ENCODE results near the gene METAP1D. TPM values are rescaled to one million over a fixed set of nuclear protein-coding genes. Genes with fewer than 3 reads are reported as not detected.
"Not testable (repeated sequence)": the region's sequence is repeated elsewhere in the genome, so short reads cannot be mapped to it uniquely, and the experiment has no call there.

METAP1D gene
- total RNA-seq, 1 donor from 2014 or later: 4.6 TPM

- Mint-ChIP-seq H3K4me3 (ENCODE audit: unreplicated experiment) (no peak overlapping the region), H3K4me1 (ENCODE audit: low read depth) (peaks cover 34% of the 10 kb centered on the region), H3K27me3 (ENCODE audit: low read depth) (no peaks in the 10 kb centered on the region), H3K9me3 (ENCODE audit: low read depth) (no peaks in the 10 kb centered on the region), H3K36me3 (ENCODE audit: low read depth) (no peaks in the 10 kb centered on the region), H3K27ac (ENCODE audit: unreplicated experiment) (no peak overlapping the region)
- DNase-seq (ENCODE audit: low spot score): no peak
- no peak for TF ChIP-seq CTCF (IDR thresholded peaks at IDR 0.05)
Observed at GRCh38 chr2:172053486-172053885, 53.7 kb downstream of the METAP1D start.

GRCh38 chr2:172056293-172056692 lies 56.5 kb downstream of the METAP1D start:
- Mint-ChIP-seq H3K4me3 (ENCODE audit: unreplicated experiment) (no peak overlapping the region), H3K27ac (ENCODE audit: unreplicated experiment) (no peak overlapping the region), H3K9me3 (ENCODE audit: low read depth) (no peaks in the 10 kb centered on the region), H3K4me1 (ENCODE audit: low read depth) (peaks cover 23% of the 10 kb centered on the region), H3K27me3 (ENCODE audit: low read depth) (no peaks in the 10 kb centered on the region), H3K36me3 (ENCODE audit: low read depth) (no peaks in the 10 kb centered on the region)
- no peak for TF ChIP-seq CTCF (IDR thresholded peaks at IDR 0.05)
- DNase-seq (ENCODE audit: low spot score): no peak

GRCh38 chr2:172058660-172059059 lies 58.9 kb downstream of the METAP1D start:
- TF ChIP-seq CTCF (IDR thresholded peaks at IDR 0.05): no peak
- no peaks in the 10 kb centered on the region for H3K36me3 Mint-ChIP-seq (ENCODE audit: low read depth)
- H3K27ac Mint-ChIP-seq (ENCODE audit: unreplicated experiment): no peak overlapping the region
- H3K9me3 Mint-ChIP-seq (ENCODE audit: low read depth): no peaks in the 10 kb centered on the region
- H3K4me1 Mint-ChIP-seq (ENCODE audit: low read depth): peaks cover 2% of the 10 kb centered on the region
- DNase-seq (ENCODE audit: low spot score): no peak
- peaks cover 2% of the 10 kb centered on the region for H3K27me3 Mint-ChIP-seq (ENCODE audit: low read depth)
- H3K4me3 Mint-ChIP-seq (ENCODE audit: unreplicated experiment): no peak overlapping the region

- not testable (repeated sequence) for H3K27me3 Mint-ChIP-seq (ENCODE audit: low read depth)
Observed at GRCh38 chr2:172060118-172060517, 60.4 kb downstream of the METAP1D start.

GRCh38 chr2:172062402-172063004 lies 62.8 kb downstream of the METAP1D start:
- Mint-ChIP-seq H3K27ac (ENCODE audit: unreplicated experiment) (no peak overlapping the region), H3K9me3 (ENCODE audit: low read depth) (no peaks in the 10 kb centered on the region), H3K4me3 (ENCODE audit: unreplicated experiment) (no peak overlapping the region), H3K4me1 (ENCODE audit: low read depth) (no peaks in the 10 kb centered on the region), H3K36me3 (ENCODE audit: low read depth) (peaks cover 2% of the 10 kb centered on the region), H3K27me3 (ENCODE audit: low read depth) (peaks cover 2% of the 10 kb centered on the region)
- no peak for DNase-seq (ENCODE audit: low spot score)
- no peak for TF ChIP-seq CTCF (IDR thresholded peaks at IDR 0.05)

More at GRCh38 chr2:172060118-172060517, 60.4 kb downstream of the METAP1D start:
- H3K4me1 Mint-ChIP-seq (ENCODE audit: low read depth); H3K36me3 Mint-ChIP-seq (ENCODE audit: low read depth); H3K4me3 Mint-ChIP-seq (ENCODE audit: unreplicated experiment); H3K27ac Mint-ChIP-seq (ENCODE audit: unreplicated experiment); H3K9me3 Mint-ChIP-seq (ENCODE audit: low read depth); DNase-seq (ENCODE audit: low spot score): not testable (repeated sequence)

- Mint-ChIP-seq H3K9me3 (ENCODE audit: low read depth) (no peaks in the 10 kb centered on the region), H3K36me3 (ENCODE audit: low read depth) (peaks cover 2% of the 10 kb centered on the region), H3K4me1 (ENCODE audit: low read depth) (no peaks in the 10 kb centered on the region), H3K27ac (ENCODE audit: unreplicated experiment) (no peak overlapping the region), H3K4me3 (ENCODE audit: unreplicated experiment) (no peak overlapping the region), H3K27me3 (ENCODE audit: low read depth) (peaks cover 2% of the 10 kb centered on the region)
- TF ChIP-seq CTCF (IDR thresholded peaks at IDR 0.05): no peak
- no peak for DNase-seq (ENCODE audit: low spot score)
Observed at GRCh38 chr2:172063446-172063845, 63.7 kb downstream of the METAP1D start.
